C1 segment of cervical spinal cord (tissue), 14 donors: ENCODE measurements around the gene ZFYVE28.

Experiments
- DNase-seq, 14 donors: peaks; one replicate each; lab custom pipeline; 2025; lab: John Stamatoyannopoulos, UW

The ZFYVE28 gene

DNA sequence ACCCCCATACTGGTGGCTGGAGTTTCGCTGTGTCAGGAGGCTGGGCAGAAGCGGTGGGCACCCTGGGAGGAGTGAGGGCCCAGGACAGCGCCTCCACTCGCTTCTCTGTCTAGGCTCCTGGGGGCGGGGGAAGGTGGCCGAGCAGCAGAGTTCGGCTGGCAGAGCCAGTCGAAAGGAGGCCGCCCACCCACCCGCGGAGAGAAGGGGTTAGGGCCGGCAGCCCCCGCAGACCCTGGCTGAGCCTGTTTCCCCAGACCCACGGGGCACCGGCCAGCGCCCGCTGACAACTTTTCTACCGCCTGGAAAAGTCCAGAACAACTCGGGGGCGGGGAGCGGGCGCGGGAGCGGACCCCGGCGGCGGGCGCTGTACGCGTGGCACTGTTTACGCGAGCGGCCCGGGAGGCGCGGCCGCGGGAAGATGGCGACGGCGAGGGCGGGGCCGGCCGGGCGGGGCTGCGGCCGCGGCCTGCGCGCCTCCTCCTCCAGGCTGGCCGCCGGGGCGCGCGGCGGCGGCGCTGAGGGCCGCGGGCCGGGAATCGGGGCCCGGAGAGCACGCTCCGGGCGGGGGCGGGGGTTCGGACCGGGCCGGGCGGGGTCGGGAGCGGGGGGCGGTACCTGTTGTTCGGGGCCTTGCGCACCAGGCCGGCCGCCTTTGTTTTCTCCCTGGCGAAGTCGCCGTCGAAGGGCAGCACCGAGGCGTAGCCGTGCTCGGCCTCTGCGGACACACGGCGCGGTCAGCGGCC, 157.2 kb downstream of the ZFYVE28 start:
- DNase-seq: peak in 3 of 14 donors; percentile 40 to 59 (median 59)

DNA sequence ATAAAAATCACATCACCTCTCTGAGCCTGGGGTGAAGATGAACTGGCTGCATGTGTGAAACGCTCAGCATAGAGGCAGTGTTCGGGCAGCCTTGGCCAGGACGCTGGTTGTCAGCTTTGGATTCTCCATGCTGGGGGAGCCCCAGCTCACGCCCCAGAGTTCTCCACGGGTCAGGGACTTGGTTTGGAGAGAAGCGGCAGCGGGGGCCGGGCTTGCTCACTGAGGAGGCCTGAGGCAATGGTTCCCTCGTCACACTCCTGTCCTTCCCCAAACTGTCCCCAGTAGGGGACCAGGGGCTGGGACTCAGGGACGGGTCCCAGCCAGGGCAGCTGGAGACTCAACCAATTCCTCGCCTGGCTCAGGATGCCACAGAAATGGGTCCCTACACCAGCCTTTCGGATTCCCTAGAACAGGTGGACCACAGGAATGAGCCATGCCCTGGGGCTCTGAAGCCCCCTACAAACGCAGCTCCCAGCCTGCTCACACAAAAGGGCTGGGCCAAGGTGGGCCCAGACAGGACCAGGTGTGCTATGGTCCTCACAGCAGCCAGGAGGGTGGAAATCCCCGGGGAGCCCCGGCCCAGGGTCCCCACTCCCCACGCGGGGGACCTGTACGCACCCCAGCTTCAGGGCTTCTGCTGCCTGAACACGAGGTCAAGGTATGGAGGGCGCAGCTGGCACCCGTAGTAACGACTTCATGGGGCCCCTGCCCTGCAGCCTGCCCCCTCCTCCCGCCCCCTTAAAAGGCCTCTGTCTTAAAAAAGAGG, 157.9 kb downstream of the ZFYVE28 start:
- DNase-seq: no peak

- DNase-seq: no peak
These were observed 158.7 kb downstream of the ZFYVE28 start for GRCh38 chr4:2259541-2260343.

DNA sequence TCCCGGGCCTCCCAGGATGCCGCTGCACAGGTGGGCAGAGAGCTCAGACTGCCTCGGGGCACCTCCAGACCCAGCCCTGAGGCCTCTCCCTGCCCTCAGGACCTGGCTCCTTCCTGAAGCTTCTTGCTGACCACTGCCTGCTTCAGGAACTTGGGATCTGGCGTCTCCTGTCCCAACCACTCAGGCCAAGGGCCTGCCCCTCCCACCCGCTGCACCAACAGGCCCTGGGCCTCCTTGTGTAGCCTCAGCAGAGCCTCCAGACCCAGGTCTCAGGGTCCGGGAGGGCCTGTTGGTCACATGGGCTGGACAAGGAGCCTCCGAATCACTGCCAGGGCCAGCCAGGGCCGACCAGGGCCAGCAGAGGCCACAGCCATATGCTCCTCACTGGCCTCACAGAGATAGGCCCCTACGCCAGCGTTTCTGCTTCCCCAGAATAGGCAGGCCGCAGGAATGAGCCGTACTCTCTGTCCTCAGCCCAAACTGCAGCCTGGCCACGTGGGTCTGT, 159.4 kb downstream of the ZFYVE28 start:
- DNase-seq: peak in 1 of 14 donors; percentile 67

DNA sequence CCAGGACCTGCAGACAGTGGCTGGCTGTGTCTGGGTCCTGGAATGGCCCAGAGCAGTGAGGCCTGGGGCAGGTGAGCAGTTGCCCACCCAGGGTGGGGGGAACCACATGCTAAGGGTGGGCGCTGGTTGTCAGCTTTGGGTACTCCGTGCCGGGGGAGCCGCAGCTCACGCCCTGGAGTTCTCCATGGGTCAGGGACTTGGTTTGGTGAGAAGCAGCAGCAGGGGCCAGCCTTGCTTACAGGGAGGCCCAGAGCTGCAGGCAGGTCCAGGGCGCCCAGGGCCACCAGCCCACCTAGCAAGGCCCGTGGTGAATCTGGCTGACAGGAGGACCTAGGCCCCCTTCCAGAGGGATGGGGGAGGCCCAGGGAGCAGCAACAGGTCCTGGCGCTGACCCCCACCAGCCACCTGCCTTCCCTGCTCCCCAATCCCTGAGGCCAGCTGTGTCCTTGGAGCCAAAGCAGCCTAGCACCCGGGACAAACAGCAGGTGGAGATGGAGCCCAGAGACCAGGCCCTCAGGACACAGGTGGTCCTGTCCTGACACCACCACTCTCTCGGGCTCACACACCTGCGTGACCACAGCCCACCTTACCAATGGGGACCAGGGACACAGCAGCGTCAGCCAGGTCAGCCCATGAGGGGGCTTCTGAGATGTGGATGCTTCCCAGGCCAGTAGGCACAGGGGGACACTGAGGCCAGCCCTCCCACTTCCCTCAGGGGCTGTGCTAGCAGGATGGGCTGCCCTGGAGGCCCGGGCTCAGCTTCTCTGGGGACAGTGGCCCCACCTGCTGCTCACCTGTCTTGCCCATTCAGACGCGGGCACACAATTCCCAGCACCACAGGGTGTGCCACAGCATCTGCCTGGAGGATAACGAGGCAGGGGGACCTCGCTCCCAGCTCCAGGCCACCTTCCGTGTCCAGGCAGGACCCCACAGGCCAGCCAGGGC, 160.1 kb downstream of the ZFYVE28 start:
- DNase-seq: no peak

DNA sequence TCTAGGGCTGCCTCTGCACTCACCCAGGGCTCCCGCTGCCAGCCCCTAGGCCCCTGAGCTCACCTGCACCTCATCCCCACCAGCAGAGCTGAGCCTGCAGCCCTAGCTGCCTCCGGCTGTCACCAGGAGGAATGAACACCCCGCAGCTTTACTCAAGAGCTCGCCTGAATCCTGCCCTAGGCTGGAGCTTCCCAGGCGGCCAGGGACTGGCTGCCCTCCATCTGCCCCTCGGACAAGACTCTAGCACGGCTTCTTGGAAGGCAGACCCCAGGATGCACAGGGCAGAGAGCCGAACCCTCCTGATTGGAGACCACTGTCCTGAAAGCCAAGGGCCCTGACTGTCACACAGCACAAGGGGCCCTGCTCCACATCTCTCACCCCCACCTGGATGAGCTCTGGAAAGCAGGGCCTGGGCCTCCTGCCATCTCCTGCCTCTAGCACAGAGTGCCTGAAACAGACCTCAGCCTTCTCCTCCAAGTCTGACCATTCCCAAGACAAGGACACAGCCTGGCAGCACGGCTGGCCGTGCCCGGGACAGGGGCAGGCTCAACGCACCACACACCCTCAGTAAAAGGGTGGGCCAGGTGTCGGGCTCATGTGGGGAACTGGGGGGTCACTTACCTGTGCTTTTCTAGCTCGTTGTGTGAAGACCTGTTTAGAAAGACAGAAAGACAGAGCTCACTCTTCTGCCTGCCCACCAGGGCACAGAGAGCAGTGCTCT, 160.9 kb downstream of the ZFYVE28 start:
- DNase-seq: peak in 1 of 14 donors; percentile 75

- DNase-seq: peak in 1 of 14 donors; percentile 23
These were observed 161.7 kb downstream of the ZFYVE28 start for GRCh38 chr4:2256781-2257191.

GRCh38 chr4:2256156-2256731, 162.2 kb downstream of the ZFYVE28 start:
- no peak for DNase-seq

DNA sequence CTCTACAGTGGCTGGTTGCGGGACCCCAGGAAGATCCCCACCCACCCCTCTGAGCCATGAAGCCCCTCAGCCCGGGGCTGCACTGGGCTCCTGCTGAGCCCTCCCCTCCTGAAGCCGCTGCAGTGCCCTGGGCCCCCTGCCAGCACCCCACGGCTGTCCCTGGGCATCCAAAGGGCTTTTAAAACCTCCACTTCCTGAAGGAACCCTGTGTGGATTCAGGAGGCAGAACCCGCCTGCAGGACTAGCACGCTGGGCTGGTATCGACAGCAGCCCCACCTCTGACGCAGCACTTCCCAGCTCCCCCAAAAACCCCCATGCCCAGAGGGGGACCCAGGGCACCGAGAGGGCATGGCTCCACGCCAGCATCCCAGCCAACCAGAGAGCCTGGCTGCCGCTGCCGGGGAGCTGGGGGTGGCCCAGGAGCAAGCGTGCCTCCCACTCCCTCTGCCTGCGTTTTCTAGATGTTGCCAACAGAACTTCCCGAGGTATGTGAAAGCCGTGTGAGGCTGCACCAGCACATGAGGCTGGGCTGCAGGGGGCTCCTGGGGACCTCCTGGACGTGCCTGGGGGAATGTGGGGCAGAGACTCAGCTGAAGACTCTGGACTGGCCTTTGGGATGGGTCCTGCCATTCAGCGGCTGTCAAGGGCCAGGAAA, 162.8 kb downstream of the ZFYVE28 start:
- peak in 2 of 14 donors; percentile 34 to 90 for DNase-seq

- peak in 1 of 14 donors; percentile 90 for DNase-seq
These were observed 163.6 kb downstream of the ZFYVE28 start for GRCh38 chr4:2254665-2255500.

DNA sequence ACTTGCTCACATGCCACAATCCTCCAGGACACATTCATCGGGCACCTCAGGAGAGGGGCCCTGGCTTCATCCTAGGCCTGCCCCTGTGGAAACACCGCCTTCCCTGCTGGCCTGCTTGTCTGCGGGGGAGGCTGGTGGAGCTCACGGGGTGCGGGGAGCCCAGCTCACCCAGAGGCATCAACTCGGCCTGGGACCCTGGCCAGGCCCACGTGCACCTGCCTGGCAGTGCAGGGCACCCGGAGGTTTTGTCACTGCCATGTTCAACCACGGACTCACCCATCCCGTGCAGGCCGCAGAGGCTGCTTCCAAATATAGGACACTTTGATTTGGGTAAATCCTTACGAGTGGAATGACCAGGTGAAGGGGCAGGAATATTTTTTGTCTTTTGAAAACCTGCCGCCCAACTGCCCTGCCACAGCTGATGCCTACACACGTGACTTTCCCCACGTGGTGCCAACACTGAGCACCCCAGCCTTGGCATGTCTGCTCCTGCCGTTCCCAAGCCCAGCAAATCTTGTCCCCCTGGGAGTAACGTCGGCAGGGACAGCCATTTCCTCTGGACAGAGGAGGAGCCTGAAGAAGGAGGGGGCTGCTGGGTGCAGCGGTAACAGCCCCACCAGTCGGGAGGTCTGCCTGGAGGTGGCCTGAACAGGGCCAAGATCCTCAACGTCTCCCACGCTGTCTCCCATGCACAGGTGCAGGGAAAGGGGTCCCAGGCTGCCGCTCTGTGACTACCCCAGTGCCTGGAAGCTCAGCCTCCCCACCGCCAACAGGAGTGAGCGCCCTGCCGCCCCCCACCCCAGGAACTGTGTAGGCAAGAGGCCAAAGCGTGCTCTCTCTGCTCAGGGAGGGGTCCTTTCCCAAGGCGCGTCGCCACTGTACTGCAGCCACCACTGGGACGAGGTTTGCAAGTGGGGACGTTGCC, 165.0 kb downstream of the ZFYVE28 start:
- no peak for DNase-seq

DNA sequence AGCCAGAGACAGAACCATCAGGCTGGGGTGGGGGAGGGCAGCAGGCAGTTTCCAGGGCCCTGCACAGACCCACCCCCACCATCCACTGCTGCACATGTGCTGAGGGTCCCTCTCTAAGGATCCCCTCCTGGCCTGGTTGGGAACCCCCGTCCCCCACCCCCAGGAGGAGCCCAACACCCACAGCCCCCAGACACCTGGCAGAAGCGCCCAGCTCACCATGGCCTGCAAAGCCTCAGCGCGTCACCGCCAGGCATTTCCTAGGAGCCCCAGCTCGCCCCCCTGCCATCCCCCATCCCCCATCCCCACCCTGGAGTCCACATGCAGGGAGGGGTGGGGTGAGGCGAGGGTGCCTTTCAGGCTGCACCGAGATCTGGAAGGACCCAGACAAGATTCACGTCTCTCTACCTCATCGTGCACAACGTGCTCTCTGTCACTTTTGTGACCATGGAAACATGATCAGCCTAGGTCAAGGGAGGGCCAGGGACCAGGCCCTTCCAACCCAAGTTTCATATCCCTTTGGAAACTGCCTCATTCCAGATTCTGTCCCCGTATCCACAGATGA, 165.8 kb downstream of the ZFYVE28 start:
- DNase-seq: no peak

DNA sequence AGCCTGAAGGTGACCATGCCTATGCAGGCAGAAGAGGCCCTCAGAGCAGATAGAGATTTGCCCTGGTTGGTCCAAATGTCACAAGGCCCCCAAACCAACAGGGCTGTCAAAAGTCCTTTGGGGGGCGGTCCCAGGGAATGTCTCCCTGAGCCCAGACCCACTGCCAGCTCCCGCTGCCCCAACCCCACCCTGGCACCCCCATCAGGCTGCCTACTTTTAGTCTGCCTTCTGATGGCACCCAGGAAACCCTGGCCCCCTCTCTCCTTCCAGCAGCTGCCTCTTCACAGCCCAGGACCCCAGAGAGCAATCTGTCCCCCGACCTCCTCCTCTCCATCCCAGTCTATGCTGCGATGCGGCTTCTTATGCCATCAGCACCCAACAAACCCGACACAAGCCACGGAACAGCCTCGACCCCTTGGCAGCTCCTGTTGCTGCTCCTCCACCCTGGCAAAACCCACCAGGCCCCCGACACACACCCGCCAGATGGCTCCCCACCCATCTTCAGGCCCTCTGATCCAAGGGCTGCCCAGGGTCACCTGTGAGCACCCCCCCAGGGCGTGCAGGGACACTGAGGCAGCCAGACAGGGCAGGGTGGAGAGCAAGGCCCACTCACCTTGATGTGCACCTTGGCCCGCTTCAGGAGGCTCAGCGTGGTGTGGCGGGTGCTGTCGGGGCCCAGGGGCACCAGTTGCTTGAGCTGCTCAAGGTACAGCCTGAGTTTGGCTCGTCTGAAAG, 166.5 kb downstream of the ZFYVE28 start:
- DNase-seq: no peak

GRCh38 chr4:2251073-2251794, 167.2 kb downstream of the ZFYVE28 start:
- no peak for DNase-seq

DNA sequence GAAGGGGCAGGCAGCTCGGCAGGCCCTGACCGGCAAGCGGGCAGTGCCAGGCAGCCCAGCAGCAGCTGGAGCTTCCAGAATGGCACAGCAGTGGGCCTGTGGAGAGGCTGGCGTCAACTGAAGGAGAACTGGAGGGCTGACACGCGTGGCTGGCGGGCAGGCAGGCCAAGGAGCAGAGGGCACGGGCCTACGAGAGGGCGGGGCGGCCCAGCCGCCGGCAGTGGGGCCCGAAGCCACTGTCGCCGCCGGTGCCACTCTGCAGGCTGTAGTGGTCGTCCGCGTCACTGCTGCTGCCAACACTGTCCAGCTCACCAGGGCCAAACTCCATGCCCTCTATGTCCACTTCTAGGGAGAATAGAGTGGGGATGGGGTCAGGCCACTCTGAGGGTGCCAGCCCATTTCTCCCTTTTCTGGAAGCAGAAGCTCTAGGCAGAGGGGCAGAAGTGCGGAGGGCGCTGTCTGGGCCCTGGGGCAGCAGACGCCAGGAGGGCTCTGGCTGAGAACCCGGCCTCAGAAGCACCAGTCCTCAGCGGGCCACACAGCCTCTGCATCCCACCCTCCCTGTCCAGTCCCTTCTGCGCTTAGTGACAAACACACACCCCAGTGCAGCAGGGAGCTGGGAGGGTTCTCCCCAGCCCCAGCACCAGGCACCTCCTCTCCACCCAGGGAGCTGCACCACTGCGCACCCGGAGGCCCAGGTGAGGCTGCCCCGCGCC, 167.9 kb downstream of the ZFYVE28 start:
- no peak for DNase-seq
